ENCODE results near the gene OR6A2.

DNA sequence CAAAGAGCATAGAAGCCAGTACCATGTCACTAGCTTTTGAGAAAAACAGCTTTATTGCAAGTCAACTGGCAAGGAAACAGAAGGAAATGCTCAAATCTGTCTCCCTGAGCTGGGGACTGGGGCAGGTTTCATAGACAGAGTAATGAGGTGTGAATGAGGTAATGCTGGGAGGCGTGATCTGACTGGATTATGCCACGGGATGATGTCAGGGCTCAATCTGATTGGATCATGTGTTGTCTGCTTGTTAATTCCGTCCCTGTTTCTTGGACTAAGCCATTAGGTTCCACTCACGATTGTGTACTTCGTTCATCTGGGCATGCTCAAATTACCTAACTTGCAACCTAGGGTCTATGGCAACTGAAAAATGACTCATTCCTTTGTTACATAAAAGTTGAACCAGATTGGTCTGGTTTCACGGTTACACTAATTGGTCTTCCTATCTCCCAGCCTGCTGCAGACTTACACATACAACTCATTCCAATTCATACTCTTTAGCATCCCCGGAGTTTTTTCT, 25.8 kb upstream of the OR6A2 start:
- TF ChIP-seq EZH2 (IDR thresholded peaks at IDR 0.05; ENCODE audit: insufficient read depth, low read length) (no peak), CTCF (IDR thresholded peaks at IDR 0.05; ENCODE audit: insufficient read depth, low read depth, low read length) (no peak)

All from astrocyte (in vitro differentiated cells and primary cell).